ENCODE data around the gene KLHL36.
"Not testable (repeated sequence)": the region's sequence is repeated elsewhere in the genome, so short reads cannot be mapped to it uniquely, and the experiment has no call there.

Gene KLHL36

DNA sequence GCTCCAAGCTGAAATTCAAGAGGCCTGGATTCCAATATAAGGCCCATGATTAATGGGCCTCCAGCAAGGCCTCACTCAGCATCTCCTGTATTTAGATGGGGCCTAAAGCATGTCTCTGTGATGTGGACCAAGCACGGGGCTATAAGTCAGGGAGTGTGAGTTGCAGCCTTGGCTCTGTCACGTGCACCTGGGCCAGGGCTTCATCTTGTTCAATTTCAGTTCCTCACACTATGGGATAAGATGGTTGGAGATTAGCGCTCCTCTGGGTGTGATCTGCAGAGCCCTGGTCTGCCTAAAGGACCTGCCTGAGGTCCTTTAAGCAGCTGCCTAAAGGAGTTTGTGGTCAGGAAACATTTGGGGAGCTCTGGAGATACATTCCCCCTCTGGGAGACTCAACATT is 25.2 kb downstream of the KLHL36 start:
- DNase-seq, result no peak

DNA sequence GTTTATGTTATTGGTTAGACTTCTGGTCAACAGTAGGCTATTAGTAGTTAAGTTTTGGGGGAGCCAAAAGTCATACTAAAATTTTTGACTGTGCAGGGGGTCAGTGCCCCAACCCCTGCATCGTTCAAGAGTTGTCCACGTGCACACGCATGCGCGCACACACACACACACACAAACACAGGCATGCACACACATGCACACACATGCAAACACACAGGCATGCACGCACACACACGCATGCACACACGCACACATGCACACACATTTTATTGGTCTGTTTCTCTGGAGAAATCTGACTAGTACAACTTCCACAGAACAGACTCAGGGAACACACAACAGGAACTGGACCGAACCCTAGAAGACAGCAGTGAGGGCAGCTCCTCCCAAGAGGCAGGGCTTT is 27.1 kb downstream of the KLHL36 start:
- DNase-seq, result no peak

DNA sequence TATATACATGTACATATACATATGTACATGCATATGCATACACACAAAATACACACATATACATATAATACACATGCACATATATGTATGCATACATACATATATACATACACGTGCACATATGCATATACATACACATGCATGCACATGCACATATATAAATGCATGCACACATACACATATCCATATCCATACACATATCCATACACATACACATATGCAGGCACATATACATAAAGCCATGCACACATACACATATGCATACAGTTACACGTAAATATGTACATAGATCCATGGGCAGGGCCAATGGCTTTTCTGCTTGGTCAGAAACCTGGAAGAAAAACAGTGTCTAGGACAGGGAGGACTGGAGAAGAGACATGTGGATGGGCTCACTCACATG is 27.6 kb downstream of the KLHL36 start:
- no peak for DNase-seq

DNA sequence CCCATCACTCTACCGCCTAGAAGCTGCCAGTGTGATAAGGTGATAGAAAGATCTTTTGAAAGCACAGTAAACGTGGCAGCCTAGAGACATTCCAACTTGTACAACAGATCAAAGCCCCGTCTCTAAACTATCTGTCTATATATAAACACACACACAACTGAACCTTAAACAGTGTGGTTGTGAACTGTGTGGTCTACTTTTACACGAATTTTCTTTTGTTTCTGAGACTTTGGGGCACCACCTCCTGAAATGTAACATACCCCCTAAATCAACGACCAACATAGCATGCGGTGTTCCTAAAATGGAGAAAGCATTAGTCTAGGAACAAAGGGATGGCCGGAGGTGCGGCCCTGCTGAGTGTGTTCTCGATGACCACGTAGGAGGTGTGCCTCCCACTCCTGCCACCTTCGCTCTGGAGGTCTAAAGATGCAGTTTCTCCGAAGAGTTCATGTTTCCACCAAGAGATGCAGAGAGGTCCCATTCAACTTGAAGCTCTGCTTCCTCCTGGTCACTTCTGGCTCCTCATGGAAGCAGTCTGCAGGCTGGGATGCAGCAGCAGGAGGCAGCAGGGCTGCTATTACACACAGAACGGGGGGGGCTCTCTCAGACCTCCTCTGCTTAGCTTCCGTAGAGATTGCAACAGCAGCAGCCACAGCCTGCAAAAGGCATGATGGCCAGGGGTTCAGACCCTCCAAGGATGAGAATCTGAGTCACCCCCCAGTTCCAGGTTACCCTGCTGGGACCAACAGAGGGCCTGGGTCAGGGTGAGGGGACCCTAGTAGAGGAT is 28.9 kb downstream of the KLHL36 start:
- no peak for DNase-seq

DNA sequence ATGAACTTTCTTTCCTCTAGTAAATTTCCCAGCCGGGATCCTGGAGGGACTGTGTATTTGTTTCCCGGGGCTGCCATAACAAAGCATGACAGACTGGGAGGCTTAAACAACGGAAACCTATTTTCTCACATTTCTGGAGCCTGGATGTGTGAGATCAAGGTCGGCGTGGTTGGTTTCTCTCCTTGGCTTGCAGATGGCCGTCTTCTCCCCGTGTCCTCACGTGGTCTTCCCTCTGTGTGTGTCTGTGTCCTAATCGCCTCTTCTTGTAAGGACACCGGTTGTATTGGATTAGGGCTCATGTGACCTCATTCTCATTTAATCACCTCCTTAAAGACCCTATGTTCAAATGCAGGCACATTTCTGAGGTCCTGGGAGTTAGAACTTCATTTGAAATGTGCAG is 29.5 kb downstream of the KLHL36 start:
- DNase-seq, result no peak

DNA sequence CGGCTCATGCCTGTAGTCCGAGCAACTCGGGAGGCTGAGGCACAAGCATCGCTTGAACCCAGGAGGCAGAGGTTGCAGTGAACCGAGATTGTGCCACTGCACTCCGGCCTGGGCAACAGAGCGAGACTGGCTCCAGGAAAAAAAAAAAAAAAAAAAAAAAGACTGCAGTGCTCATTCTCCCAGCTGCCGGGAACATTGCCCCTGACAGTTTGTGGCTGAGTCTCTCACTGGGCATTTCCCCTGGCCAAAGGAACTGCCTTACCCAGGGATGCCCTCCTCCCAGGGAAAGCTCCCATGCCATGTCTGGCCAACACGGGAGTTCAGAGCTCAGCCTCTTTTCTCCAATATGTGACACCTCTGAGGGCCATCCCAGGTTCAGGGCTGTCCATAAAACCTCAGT is 30.2 kb downstream of the KLHL36 start:
- no peak for DNase-seq

DNA sequence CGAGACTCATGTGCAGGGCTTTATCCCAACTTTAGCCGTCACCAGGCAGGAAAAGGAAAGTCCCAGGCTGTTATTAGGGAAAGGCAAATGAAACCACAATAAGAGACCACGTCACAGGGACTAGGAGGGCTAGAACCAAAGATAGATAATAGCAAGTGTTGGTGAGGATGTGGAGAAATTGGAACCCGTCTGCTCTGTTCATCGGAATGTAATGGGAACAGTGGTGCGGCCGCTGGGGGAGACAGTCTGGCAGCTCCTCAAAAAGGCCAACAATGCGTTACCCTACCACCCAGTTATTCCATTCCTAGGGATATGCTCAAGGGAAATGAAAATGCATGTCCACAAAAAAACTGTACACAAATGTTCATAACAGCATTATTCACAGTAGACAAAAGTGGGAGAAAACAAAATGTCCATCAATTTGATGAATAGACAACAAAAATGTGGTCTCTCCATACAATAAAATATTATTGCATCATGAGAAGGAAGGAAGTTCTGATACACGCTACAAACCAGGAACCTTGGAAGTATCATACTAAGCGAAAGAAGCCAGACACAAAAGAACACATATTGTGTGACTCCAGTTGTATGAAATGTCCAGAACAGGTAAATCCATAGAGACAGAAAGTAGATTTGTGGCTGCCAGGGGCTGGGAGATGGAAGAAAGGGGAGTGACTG is 32.0 kb downstream of the KLHL36 start:
- no peak for DNase-seq

DNA sequence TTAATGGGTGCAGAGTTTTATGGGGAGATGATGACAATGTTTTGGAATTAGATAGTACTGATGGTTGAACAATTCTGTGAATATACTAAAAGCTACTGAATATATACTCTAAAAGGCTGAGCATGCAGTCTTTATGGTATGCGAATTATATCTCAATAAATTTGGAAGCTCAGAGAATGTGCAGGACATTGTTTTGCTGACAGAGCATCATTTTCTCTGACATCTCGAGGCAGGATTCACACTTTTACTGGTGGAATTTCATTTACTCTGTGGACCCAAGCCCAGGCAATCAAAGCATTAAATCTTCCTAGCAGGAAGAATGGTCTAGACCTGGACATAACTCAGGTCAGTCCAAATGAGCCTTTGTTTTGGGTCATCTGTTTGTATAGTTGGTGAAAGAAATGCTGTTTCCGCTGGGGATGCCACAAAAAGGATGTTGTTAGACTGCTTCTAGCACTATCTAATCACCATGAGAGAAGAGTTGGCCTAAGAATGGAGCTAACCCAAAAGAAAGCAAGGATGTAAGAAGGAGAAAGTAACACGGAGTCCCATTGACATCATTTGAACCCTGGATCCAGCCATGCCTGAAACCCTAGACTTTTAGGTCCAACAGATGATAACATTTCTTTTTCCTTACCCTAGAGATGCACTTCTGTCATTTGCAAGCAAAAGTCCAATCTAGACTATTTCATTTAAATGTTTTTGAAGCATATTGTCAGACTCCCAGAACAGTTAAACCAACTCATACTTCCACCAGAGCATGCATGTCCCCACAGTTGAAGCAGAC is 32.7 kb downstream of the KLHL36 start:
- no peak for DNase-seq

DNA sequence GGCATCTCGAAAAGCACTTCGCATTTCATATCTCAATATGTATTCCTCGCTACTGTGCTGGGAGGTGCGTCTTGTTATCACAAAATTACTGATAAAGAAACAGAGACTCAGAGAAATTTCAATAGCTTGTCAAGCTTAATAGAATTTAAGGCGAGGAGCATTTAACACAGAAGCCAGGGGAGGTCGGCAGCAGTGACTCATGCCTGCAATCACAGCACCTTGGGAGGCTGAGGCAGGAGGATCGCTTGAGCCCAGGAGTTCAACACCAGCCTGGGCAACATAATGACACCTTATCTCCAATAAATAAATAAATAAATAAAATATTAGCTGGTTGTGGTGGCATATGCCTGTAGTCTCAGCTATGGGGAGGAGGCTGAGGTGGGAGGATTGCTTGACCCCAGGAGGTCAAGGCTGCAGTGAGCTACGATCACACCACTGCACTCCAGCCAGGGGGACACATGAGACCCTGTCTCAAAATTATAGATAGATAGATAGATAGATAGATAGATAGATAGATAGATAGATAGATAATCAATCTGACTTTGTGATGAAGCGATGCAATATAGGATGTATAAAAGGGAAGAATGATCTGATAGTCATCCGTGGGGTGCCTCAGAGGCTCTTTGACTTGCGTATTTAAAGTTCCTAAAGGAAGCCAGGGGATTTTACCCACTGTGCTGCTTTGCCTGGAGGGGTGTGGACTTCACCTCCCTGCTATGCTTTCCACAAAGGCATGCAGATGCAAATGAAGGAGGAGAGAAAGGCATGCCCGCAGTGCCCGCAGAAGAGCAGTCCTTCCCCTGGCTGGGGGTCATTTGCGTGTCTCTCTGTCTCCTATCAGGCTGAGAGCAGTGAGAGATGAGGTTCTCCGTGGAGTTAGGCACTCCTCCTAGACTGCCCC is 35.6 kb downstream of the KLHL36 start:
- no peak for DNase-seq

DNA sequence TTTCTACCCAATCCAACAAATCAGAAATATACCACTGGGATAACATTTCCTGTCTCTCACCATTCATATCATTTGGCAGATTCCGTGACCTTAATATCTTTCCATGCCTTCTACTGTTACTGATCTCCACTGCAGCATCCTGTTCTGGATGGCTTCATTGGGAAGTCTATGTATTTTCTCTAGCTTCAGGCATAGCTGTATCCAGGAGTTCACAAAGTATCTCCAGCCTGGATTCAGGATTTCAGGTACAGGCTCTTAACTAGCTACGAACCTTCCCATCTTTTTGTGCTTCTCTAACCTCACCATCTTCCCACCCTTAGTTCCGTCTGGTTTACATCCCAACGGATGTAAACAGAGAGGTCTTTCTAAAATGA is 36.3 kb downstream of the KLHL36 start:
- DNase-seq, result no peak

DNA sequence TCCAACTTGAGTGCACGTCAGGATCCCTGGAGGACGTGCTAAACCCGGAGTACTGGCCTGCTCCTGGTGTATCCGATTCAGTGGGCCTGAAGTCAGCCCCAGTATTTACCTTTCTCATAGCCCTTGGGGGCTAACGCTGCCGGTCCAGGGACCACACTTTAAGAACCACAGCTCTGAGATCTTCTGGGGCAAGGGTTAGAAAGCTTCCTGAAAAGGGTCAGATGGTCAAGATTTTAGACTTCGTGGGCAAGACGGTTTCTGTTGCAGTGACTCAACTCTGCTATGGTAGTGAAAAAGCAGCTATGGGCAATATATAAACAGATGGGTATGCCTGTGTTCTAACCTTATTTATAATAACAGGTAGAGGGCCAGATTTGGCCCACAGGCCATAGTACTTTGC is 36.9 kb downstream of the KLHL36 start:
- no peak for DNase-seq

DNA sequence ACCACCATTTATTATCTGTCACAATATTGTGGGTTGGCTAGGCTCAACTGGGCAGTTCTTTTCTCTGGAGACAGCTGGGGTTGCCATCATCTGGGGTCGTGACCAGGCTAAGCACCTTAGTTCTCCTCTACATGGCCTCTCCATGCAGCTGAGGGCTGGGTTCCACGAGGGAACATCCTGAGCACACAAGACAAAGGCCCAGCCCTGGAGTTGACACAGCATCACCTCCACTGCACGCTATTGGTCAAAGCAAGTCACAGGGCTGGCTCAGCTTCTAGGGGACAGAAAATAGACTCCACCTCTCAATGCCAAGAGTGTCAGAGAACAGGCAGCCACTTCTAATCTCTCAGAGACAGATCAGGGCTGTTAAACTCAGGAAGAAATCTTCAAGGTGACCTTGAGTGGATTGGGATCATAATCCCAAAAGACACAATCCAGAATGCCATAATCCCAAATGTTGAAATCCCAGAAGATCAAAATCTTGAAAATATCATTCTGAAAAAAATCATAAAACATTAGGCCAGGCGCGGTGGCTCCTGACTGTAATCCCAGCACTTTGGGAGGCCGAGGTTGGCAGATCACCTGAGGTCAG is 38.5 kb downstream of the KLHL36 start:
- no peak for DNase-seq

DNA sequence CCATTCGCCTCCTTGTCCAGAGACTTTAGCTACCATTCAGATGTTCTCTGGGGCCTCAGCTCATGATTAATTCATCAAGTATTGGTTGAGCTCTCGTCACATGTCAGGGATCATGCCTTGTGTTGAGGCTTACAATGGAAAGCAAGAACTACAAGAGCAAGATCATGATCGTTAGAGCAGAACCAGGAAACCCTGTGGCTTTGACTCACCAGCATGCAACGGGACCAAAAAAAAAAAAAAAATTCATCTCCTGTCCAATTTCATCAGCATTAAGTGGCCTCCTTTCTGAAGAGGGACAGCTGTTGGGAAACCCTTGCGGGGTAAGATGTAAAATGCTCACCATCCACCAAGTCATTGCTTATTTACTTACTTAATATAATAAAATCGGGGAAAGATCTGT is 39.4 kb downstream of the KLHL36 start:
- DNase-seq, result no peak

DNA sequence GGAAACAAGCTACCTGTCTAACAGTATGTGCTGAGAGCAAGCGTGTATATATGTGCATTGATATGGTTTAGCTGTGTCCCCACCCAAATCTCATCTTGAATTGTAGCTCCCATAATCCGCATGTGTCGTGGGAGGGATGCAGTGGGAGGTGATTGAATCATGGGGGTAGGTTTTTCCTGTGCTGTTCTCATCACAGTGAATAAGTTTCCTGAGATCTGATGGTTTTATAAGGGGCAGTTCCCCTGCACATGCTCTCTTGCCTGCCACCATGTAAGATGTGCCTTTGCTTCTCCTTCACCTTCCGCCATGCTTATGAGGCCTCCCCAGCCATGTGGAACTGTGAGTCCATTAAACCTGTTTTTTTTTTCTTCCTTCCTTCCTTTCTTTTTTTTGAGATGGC is 39.9 kb downstream of the KLHL36 start:
- not testable (repeated sequence) for DNase-seq

DNA sequence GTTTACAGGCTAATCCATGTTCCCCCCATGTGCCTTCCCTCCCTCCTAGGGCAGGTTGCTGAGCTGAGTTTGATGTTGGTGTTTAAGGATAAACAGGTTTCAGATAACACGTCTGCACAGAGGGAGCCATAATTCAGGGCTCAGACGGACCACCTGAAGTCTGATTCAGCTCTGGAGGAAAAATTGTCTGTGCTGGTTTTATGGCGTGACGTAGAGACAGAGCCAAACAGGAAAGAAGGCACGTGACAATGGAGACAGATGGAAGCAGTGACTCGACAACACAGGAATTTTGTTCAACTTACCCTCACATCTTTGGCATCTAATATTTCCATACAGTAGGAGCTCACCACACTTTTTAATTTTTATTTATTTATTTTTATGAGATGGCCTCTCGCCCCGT is 40.8 kb downstream of the KLHL36 start:
- no peak for DNase-seq

DNA sequence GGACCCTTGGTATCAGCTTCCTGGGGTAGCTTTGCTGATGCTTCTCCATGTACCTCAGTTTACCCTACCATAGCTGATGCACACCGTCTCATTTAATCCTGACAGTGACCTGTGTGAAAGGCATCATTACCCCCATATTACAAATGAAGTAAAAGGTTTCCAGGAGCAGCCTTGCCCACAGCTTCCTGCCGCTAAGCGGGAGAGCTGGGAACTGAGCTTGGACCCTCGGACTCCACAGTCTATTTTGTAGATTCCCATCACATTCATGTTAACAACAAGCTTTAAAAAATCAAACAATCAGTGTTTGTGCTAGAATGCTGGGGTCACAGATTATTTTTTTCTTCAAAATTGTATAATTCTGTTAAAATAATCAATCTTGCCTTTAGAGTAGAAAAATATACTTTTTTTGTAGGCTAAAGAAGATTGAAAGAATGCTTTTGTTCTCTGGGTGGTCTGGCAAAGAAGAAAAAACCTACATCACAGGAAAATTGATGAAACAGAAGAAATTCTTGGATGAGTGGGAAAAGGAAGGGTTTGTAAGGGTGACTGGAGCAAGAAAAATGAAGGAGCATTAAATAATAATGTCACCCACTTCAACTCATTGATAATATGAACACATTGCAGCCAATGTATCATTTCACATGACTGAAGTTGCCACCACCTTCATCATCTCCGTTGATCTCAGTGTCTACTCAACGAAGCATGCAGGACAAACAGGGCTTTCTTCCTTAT is 41.9 kb downstream of the KLHL36 start:
- no peak for DNase-seq

DNA sequence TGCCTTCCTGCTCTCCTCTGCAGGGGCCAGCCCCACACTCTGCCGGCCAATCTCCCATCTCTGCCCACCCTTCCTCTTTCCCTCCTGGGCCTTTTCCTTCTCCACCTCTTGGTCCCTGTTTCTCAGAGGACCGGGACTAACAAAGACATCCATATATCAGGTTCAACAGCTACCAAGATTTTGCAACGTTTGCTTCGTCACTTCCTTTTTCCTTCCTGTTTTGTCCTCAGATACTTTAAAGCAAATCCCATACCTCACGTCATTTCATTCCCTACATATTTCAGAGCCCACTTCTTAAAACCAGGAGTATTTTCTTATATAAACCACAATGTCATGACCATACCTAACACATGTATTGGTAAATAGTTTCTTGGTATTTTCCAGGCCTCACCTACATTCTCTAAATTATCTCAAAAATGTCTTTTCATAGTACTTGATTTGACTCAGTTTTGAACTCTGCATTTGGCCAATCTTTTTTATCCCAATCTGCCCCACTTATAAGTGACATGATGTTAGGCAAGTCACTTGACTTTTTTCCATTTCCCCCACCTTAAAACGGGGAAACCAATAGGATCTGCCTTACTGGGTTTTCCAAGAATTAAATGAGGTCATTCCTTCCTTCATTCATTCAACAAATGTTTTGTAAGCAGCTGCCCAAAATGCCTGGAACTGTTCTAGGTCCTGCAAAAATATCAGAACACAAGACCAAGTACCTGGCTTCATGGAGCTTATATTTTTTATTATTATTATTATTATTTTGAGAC is 44.3 kb downstream of the KLHL36 start:
- DNase-seq, result no peak

DNA sequence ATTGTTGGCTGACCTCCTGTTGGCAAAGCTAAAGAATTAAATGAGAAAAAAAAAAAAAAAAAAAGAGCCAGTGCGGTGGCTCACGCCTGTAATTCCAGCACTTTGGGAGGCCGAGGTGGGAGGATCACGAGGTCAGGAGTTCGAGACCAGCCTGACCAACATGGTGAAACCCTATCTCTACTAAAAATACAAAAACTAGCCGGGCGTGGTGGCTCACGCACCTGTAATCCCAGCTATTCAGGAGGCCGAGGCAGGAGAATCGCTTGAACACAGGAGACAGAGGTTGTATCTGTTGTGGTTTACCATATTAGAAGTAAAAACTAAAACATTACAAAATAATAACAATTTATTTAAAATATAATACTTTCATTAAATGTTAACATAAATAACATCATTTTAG is 45.6 kb downstream of the KLHL36 start:
- not testable (repeated sequence) for DNase-seq

DNA sequence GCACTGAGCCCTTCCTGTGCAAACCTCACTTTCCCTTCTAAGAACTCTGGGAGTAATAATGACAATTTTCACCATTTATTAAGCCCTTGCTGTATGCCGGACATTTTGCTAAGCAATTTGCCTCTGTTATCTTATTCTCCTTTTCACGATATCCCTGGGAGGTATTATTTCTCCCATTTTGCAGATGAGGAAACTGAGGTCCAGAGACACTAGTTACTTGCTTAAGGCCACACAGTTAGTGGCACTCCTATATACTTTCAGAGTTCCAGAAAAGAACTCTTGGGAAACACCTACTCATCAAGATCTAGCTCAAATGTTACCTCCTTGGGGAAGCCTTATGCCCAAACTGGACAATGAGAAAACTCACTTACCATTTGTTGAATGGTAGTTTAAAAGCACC is 46.7 kb downstream of the KLHL36 start:
- DNase-seq, result no peak

DNA sequence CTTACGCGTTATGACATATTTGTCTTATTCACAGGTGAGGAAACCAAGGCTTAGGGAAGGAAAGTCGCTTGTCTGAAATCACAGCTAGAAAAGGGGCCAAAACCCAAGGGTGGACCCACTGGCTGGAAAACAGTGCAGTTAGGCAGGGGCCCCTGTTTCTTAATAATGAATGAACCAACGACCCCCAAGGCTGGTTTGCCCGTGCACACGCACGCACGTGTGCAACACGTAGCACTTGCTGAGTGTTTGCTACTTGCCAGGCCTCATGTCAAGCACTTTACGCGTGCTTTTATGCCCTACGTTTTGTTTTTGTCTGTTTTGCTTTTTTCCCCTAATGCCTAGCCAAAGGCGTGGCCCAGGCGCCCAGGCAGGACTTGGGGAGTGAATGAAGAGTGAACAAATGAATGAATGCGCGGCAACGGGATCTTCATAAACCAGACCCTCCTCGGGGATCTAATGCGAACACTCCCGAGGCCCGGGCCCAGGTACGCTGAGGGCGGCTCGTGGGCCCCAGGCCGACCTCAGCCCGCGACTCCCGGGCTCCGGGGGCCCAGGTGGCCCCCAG is 50.9 kb downstream of the KLHL36 start:
- no peak for DNase-seq

All from NCI-H2107 (cell line).